Pancreas (tissue), 10 donors: Measurements from ENCODE around the gene IFRD2. TPM values are rescaled to one million over a fixed set of nuclear protein-coding genes. Genes with fewer than 3 reads are reported as not detected.
A peak's percentile ranks its signal among the peaks of the same experiment; 100 is the strongest.

Source experiments
- ATAC-seq, 4 donors: fragments of 200-7000 bp; cut with Tn5 transposase; one replicate each; pipeline versions ENCODE4 v1.8.0 to v1.9.1; 2020; ENCODE audit warnings: mild to moderate bottlenecking in 4 of 4, moderate library complexity in 4 of 4
- DNase-seq, 6 donors: peaks; one replicate each; pipeline ENCODE4 v3.0.0-alpha.2; 2020
- FAIRE-seq: peaks from 2 replicates; lab custom pipeline; 2012; peaks lifted over from hg19 to GRCh38; lab: Jason Lieb, UNC
- H3K27ac ChIP-seq, 4 donors: fragments of 200-600 bp; sonication (generic); 1 replicate in 3 of 4; 2 replicates in 1 of 4; pipeline versions ENCODE4 v1.5.0 to v1.8.0; 2020
- H3K27me3 ChIP-seq, 4 donors: fragments of 200-600 bp; one replicate each; pipeline ENCODE4 v1.8.0; 2021
- H3K36me3 ChIP-seq, 3 donors: fragments of 200-600 bp; sonication (generic) in 1 of 3; one replicate each; pipeline versions ENCODE4 v1.5.0 to v1.8.0; 2020 to 2021
- H3K4me1 ChIP-seq, 3 donors: fragments of 200-600 bp; one replicate each; pipeline ENCODE4 v1.8.0; 2021
- H3K4me3 ChIP-seq, 4 donors: fragments of 200-600 bp; sonication (generic) in 2 of 4; one replicate each; pipeline versions ENCODE4 v1.5.0 to v1.8.0; 2020 to 2021
- H3K9me3 ChIP-seq, 4 donors: fragments of 200-600 bp; one replicate each; pipeline ENCODE4 v1.8.0; 2021
- CTCF ChIP-seq, 4 donors: fragments of 200-600 bp; sonication (generic) in 3 of 4; IDR thresholded peaks; one replicate each; pipeline versions ENCODE4 v1.5.0 to v1.8.0; 2021; ENCODE audit warnings: antibody characterized with exemption in 4 of 4
- WGBS, 2 donors: extraction: QIAGEN DNeasy Blood & Tissue Kit; methylation state at CpG; one replicate each; pipeline ENCODE4 v1.1.7; 2013; 5-methylcytosine and 5-hydroxymethylcytosine counted together
- intact Hi-C, 3 donors: fragments of 100-400 bp; cut with DNase I; formaldehyde crosslinking; loops; one replicate each; pipeline versions ENCODE4 v1.11.1 to v1.14.2; 2022
- polyA plus RNA-seq, 2 donors: library from polyadenylated mRNA; stranded (reverse); fragments of 200-250 nt; gene quantifications; one replicate each; pipeline ENCODE4 v1.2.3, GENCODE V29; 2013
- total RNA-seq, 6 donors: library from RNA; stranded (reverse); fragmentation: NEBNext Ultra II Directional in 4 of 6; extraction: Animal tissue kit (Norgen Biotek cat#: 25700) in 4 of 6; gene quantifications; one replicate each; pipeline versions ENCODE4 v1.2.1 to v1.2.4, GENCODE V29; 2021 to 2023
- donor health status: healthy with polysubstance abuse.
- donor health status: DM: no; HTN: no; CAD: no; lungs with moderate emphysema.
- donor health status: DM: no; HTN: no; CAD: no.
- donor health status: control.
- donor health status: control.
- donor health status: Bipolar disorder and iron deficiency.
- donor health status: DM: yes; HTN: yes; CAD: no.
- donor health status: DM: no; HTN: no; CAD: no.
- donor health status: DM: no; HTN: no; CAD: no.
- donor health status: DM: yes; HTN: yes; CAD: no.

IFRD2 gene
- total and polyA plus RNA-seq, 8 donors = 47.1 to 117 (median 59.5) TPM

- H3K9me3 ChIP-seq = no peaks in the 10 kb centered on the region
- no peak for ATAC-seq
- H3K4me3 ChIP-seq = no peak overlapping the region
- H3K36me3 ChIP-seq = no peaks in the 10 kb centered on the region
- H3K27ac ChIP-seq = no peak overlapping the region
- H3K27me3 ChIP-seq = no peaks in the 10 kb centered on the region
- no peak for DNase-seq
- intact Hi-C loops = no loop called here
- H3K4me1 ChIP-seq = peaks cover 8 to 12% (median 8%) of the 10 kb centered on the region in 3 donors
- no peak for TF ChIP-seq CTCF (IDR thresholded peaks at IDR 0.05)
- no peak for FAIRE-seq
Observed at GRCh38 chr3:50304601-50305000, 12.4 kb upstream of the IFRD2 start.

DNA sequence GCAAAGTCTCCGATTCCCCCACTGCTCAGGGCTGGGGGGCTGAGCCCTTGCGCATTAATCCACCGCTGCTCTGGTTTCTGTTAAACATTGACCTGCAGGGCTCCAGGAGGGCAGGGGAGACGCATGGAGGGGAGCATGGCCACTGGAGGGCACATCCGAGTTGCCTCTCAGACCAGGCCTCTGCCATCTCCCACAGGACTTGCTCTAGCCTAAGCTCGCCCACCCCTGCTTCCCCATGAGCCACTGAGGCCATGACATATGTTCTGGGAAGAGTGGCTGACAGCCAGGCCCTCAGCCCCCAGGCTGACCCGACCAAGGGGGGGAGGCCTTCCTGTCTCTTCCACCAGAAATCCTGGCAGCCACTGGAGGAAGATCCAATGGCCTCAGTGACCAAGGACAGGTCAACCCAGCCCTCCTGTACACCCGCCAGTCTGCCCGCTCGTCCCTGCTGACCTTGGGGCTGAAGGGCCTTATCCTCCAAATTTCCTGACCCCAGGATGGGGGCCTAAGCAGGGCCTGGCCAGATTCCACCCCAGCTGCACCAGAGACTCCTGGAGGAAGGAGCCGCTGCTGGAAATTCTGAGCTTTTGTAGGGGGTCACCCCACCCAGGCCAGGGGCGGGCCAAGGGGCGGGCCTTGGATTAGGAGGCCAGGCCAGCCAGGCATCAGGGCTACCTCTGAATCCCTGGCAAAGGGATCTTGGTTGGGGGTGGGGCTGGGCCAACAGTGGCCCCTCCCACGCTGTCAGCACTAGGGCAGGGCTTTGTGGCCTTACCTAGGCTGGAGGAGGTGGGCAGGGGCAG, 11.0 kb upstream of the IFRD2 start, which contains the start of gene HYAL1:
TSS of gene HYAL1 (minus strand) at position 562 of the 803 bp plus-strand sequence. CDS start 618 bp downstream, outside the sequence.
- DNase-seq (peak in 5 of 6 donors; percentile 58 to 88 (median 73)), ATAC-seq (peak in 3 of 4 donors; percentile 3 to 27 (median 23)), FAIRE-seq (no peak)
- no peak for TF ChIP-seq CTCF (IDR thresholded peaks at IDR 0.05)
- intact Hi-C loops = no loop called here
- Histone ChIP-seq H3K4me1 (peaks cover 11 to 14% (median 11%) of the 10 kb centered on the region in 3 donors), H3K36me3 (no peaks in the 10 kb centered on the region), H3K9me3 (no peaks in the 10 kb centered on the region), H3K4me3 (peak within 1 kb of the TSS in 2 of 4 donors; percentile 18 to 26), H3K27ac (peak within 1 kb of the TSS; percentile 58 to 78 (median 70)), H3K27me3 (no peaks in the 10 kb centered on the region)
- WGBS, 2 donors = 45 to 52% methylated on average over 14 of the region's 14 CpGs

DNA sequence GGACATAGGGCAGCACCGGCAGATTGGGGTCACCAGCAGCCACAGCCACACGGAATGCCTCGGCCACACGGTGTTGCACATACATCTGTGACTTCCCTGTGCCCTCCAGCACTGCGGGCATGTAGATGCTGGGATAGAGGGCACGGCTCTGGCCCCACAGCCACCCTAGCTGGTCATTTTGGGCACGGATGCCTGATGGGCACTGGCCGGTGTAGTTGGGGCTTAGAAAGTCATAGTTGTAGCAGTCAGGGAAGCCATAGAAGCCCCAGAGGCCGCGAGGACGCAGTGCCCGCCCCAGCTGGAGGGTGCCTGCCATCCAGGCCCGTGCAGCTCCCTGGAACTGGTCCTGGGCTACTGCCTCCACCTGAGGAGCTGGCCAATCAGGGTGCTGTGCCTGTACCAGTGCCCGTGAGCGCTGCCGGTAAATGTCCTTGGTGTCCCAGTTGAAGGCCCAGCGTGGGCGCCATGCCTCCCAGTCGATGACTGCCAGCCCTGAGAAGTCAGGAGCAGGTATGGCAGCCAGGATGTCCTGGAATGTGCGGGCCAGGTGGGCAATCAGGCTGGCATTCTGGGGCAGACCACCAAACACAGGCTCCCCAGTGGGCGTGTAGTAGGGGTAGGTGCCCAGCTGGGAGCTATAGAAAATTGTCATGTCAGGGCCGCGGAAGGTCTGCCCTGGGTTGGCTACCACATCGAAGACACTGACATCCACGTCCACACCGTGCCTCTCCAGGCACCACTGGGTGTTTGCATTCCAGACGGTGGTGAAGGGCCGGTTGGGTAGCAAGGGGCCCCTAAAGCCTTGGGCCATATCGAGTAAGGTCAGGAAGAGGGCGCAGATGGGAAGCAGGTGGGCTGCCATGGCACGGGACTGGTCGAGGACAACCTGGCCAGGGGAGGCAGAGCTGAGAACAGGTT, 10.1 kb upstream of the IFRD2 start:
- no peaks in the 10 kb centered on the region for H3K36me3 ChIP-seq
- H3K27me3 ChIP-seq = no peaks in the 10 kb centered on the region
- H3K4me3 ChIP-seq = peak overlapping the region in 2 of 4 donors; percentile 18 to 26
- intact Hi-C loops = no loop called here
- DNase-seq = peak in 1 of 6 donors; percentile 30
- TF ChIP-seq CTCF (IDR thresholded peaks at IDR 0.05) = no peak
- H3K9me3 ChIP-seq = no peaks in the 10 kb centered on the region
- FAIRE-seq = no peak
- no peak for ATAC-seq
- peak overlapping the region; percentile 58 to 78 (median 70) for H3K27ac ChIP-seq
- 81 to 84% methylated on average over 32 of the region's 32 CpGs for WGBS, 2 donors
- H3K4me1 ChIP-seq = peaks cover 11 to 14% (median 11%) of the 10 kb centered on the region in 3 donors

GRCh38 chr3:50300681-50301254, 8.5 kb upstream of the IFRD2 start:
- peak overlapping the region in 1 of 4 donors; percentile 67 for H3K4me3 ChIP-seq
- TF ChIP-seq CTCF (IDR thresholded peaks at IDR 0.05) = no peak
- no peaks in the 10 kb centered on the region for H3K36me3 ChIP-seq
- intact Hi-C loops = no loop called here
- FAIRE-seq = no peak
- H3K27ac ChIP-seq = peak overlapping the region in 1 of 4 donors; percentile 80
- peaks cover 11 to 14% (median 11%) of the 10 kb centered on the region in 3 donors for H3K4me1 ChIP-seq
- H3K27me3 ChIP-seq = no peaks in the 10 kb centered on the region
- 88 to 89% methylated on average over 6 of the region's 6 CpGs for WGBS, 2 donors
- H3K9me3 ChIP-seq = no peaks in the 10 kb centered on the region
- no peak for DNase-seq
- ATAC-seq = no peak
